NCI-H2171 treated with DMSO at 0.1 percent for 48 hours (cell line): Measurements from ENCODE around the gene PDPK1.
A peak's percentile ranks its signal among the peaks of the same experiment; 100 is the strongest.
"Not testable (repeated sequence)": the region's sequence is repeated elsewhere in the genome, so short reads cannot be mapped to it uniquely, and the experiment has no call there.

Experiments
- DNase-seq: peaks from one replicate; lab custom pipeline; 2025; lab: John Stamatoyannopoulos, UW

PDPK1 gene

GRCh38 chr16:2523801-2524231, 14.0 kb upstream of the PDPK1 start:
- DNase-seq = no peak

- no peak for DNase-seq
These were observed 13.4 kb upstream of the PDPK1 start for GRCh38 chr16:2524339-2524938.

GRCh38 chr16:2526135-2526534, 11.7 kb upstream of the PDPK1 start:
- DNase-seq = no peak

- no peak for DNase-seq
These were observed 10.6 kb upstream of the PDPK1 start for GRCh38 chr16:2527071-2527783.

GRCh38 chr16:2527784-2528100, 10.1 kb upstream of the PDPK1 start:
- no peak for DNase-seq

- no peak for DNase-seq
These were observed 9.4 kb upstream of the PDPK1 start for GRCh38 chr16:2528161-2529060.

GRCh38 chr16:2529061-2529931, 8.5 kb upstream of the PDPK1 start:
- no peak for DNase-seq

GRCh38 chr16:2529961-2530628, 7.7 kb upstream of the PDPK1 start:
- DNase-seq = no peak

- DNase-seq = no peak
These were observed 7.0 kb upstream of the PDPK1 start for GRCh38 chr16:2530629-2531318.

GRCh38 chr16:2531371-2531695, 6.5 kb upstream of the PDPK1 start, which contains the start of gene CEMP1:
TSS of gene CEMP1 (minus strand) at chr16:2531408. CDS start at chr16:2531073, 335 bp downstream.
- no peak for DNase-seq

- DNase-seq = peak; percentile 93
These were observed 5.9 kb upstream of the PDPK1 start for GRCh38 chr16:2531696-2532493.

- DNase-seq = peak; percentile 74
These were observed 5.2 kb upstream of the PDPK1 start for GRCh38 chr16:2532494-2533141.

- DNase-seq = peak; percentile 43
These were observed 4.6 kb upstream of the PDPK1 start for GRCh38 chr16:2533142-2533755.

- DNase-seq = no peak
These were observed 3.9 kb upstream of the PDPK1 start for GRCh38 chr16:2533912-2534311.

- not testable (repeated sequence) for DNase-seq
These were observed 3.5 kb upstream of the PDPK1 start for GRCh38 chr16:2534335-2534734.

GRCh38 chr16:2535625-2536013, 2.2 kb upstream of the PDPK1 start:
- DNase-seq = no peak

GRCh38 chr16:2539192-2539844, 1.5 kb downstream of the PDPK1 start:
- DNase-seq = not testable (repeated sequence)

- DNase-seq = not testable (repeated sequence)
These were observed 2.1 kb downstream of the PDPK1 start for GRCh38 chr16:2539845-2540458.
